ENCODE measurements around the gene ATP6V1B1.

DNA sequence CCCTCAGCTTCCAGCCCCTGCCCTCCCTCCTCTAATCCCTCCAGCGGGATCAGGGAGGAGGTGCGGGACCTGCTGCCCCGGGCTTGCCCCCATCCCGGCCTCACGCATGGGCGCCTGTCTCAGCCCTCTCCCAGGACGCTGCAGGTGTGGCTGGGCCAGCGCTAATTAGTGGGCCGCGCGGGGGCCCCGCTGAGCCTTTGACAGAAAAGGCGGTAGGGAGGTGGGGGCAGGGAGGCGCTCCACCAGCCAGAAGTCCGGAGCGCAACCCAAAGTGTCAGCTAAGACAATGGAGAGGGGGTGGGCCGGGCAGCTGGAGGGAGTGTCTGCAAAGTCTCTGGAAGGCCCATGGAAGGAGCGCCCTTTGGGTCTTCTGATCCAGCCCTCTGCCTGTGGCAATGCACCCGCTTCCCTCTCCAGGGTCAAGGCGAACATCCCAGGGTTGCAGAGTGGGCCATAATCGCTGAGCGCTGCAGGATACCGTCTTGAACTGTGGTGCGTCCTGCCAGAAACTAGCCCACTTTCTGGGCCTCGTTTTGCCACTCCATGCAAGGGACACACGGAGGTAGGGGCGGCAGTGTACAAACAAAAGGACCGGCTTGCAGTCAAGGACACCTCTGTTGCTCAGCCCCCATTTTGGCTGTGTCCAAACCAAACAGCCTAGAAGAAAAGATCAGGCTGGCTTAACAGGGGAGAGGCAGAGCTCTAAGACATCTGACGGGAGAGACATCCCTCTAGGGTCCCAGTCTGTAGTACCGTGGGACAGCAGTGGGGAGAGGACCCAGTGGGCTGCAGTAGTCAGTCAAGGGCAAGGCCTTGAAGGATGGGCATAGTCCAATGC, 3.5 kb downstream of the ATP6V1B1 start:
- no peak for TF ChIP-seq POLR2AphosphoS5 (IDR thresholded peaks at IDR 0.05; ENCODE audit: insufficient read depth in 1 of 2, low read depth in 1 of 2)
- TF ChIP-seq, protein P1, sequence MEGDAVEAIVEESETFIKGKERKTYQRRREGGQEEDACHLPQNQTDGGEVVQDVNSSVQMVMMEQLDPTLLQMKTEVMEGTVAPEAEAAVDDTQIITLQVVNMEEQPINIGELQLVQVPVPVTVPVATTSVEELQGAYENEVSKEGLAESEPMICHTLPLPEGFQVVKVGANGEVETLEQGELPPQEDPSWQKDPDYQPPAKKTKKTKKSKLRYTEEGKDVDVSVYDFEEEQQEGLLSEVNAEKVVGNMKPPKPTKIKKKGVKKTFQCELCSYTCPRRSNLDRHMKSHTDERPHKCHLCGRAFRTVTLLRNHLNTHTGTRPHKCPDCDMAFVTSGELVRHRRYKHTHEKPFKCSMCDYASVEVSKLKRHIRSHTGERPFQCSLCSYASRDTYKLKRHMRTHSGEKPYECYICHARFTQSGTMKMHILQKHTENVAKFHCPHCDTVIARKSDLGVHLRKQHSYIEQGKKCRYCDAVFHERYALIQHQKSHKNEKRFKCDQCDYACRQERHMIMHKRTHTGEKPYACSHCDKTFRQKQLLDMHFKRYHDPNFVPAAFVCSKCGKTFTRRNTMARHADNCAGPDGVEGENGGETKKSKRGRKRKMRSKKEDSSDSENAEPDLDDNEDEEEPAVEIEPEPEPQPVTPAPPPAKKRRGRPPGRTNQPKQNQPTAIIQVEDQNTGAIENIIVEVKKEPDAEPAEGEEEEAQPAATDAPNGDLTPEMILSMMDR (IDR thresholded peaks at IDR 0.05): no peak
